CD4-positive, alpha-beta T cell treated with Interleukin-10 for 1 hour (primary cell): ENCODE data around the gene CYP4F3.
"Not testable (repeated sequence)": the region's sequence is repeated elsewhere in the genome, so short reads cannot be mapped to it uniquely, and the experiment has no call there.

Experiments
- DNase-seq: peaks from one replicate; pipeline ENCODE4 v3.0.0-alpha.2; 2020

The CYP4F3 gene, protein sequence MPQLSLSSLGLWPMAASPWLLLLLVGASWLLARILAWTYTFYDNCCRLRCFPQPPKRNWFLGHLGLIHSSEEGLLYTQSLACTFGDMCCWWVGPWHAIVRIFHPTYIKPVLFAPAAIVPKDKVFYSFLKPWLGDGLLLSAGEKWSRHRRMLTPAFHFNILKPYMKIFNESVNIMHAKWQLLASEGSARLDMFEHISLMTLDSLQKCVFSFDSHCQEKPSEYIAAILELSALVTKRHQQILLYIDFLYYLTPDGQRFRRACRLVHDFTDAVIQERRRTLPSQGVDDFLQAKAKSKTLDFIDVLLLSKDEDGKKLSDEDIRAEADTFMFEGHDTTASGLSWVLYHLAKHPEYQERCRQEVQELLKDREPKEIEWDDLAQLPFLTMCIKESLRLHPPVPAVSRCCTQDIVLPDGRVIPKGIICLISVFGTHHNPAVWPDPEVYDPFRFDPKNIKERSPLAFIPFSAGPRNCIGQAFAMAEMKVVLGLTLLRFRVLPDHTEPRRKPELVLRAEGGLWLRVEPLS

DNA sequence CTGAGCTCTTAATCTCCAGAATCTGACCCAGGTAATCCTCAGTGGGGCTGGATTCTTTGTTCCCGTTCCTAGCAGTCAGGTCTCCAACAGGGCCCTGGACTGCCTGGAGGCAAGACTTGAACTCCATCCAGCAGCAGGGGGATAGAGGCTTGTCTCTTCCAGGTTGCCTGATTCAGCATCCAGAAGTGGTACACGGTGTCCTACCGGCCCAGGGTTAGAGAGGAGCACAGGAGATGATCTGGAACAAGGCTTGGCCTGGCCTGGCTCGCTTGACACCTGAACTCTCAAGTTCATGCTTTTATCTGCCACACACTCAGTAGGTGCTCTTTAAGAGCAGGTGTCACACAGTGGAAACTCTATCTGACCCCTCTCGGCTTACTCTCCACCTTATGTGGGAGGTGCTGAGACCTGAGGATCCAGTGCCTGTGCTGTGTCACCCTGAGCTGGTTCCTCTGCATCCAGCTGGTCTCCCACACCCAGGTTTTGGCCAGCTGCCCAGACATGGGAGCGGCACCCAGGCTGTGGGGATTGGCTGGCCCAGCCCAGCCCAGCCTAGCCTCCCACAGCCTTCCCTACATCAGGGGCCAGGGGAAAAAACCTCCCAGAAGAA lies at the start of gene CYP4F3:
TSS of gene CYP4F3 (plus strand) at position 604 of the 610 bp plus-strand sequence. CDS start 519 bp downstream, outside the sequence.
- no peak for DNase-seq

DNA sequence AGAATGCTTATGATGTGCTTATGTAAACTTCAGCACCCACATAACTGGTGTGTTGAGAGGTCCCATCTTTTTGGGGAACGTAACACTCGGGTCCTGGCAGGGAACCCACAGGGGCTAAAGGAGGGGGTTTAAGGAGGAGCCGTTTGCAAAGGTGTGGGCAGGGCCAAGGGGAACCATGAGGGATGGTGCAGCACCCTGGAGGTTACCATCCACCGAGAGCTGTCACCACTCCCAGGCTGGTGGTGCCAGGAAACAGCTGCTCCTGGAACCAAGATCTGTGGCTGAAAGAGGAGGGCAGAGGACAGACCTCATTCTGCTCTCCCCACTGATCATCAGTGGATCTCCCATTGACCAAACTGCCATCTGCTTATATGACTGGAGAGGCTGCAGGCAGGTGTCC lies 48.9 kb upstream of the CYP4F3 start:
- no peak for DNase-seq

DNA sequence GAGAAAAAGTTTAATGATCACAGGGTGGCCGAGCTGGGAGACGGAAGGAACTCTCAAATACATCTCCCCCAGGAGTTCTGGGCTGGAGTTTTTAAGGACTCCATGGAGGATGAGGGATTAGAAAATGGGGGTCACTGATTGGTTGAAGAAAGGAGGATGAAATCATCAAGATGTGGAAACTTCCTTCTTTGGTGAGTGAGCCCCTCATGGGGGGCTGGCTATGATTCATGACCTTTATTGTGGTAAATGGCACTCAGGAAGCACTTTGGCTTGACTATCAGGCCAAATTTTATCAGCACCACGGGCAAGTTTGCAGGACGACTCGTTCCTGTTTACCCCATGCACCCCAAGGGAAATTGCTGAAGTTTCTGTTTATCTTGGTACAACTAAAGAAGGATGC lies 48.2 kb upstream of the CYP4F3 start:
- not testable (repeated sequence) for DNase-seq

DNA sequence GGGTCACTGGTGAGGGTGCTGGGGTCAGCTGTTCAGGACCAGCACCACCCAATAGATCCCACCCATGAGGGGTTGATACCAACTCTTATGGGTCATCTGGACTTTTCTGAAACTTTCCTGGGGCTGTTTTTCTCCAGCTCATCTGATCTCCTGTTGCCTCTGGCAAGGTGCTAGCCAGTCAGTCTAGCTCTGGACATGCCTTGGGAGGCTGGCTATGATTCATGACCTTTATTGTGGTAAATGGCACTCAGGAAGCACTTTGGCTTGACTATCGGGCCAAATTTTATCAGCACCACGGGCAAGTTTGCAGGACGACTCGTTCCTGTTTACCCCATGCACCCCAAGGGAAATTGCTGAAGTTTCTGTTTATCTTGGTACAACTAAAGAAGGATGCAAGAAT lies 46.9 kb upstream of the CYP4F3 start:
- not testable (repeated sequence) for DNase-seq

DNA sequence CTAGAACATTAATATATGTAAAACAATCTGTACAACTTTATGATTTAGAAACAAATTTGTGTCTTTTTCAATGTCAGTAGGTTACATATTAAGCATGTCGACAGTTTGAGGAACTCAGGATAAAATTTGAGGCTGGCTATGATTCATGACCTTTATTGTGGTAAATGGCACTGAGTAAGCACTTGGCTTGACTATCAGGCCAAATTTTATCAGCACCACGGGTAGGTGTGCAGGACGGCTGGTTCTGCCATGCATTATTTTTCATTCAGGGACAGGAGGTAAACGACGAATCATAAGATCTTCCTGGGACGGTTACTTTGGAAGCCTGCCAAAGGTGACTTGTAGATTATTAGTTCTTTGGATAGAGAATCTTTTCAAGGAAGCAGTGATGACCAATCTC lies 45.6 kb upstream of the CYP4F3 start:
- DNase-seq: no peak

DNA sequence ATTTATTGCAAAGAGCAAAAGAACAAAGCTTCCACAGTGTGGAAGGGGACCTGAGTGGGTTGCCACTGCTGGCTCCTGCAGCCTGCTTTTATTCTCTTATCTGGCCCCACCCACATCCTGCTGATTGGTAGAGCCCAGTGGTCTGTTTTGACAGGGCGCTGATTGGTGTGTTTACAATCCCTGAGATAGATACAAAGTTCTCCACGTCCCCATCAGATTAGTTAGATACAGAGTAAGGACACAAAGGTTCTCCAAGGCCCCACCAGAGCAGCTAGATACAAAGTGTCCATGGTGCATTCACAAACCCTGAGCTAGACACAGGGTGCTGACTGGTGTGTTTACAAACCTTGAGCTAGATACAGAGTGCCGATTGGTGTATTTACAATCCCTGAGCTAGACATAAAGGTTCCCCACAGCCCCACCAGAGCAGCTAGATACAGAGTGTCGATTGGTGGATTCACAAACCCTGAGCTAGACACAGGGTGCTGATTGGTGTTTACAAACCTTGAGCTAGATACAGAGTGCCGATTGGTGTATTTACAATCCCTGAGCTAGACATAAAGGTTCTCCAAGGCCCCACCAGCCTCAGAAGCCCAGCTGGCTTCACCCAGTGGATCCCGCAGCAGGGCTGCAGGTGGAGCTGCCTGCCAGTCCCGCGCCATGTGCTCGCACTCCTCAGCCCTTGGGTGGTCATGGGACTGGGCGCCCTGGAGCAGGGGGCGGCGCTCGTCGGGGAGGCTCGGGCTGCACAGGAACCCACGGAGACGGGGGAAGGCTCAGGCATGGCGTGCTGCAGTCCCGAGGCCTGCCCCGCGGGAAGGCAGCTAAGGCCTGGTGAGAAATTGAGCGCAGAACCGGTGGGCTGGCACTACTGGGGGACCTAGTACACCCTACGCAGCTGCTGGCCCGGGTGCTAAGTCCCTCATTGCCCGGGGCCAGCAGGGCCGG lies 32.4 kb upstream of the CYP4F3 start:
- DNase-seq: not testable (repeated sequence)

DNA sequence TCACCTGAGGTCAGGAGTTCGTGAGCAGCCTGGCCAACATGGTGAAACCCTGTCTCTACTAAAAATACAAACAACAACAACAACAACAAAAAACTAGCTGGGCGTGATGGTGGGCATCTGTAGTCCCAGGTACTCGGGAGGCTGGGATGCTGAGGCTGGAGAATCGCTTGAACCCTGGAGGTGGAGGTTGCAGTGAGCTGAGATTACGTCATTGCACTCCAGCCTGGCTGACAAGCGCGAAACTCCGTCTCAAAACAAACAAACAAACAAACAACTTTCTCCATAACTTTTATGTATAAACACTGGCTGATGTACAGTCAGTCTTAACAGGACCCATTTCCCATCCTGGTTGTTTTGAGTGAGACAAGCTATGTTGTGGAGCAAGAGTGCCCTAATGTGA lies 31.4 kb upstream of the CYP4F3 start:
- DNase-seq: no peak

DNA sequence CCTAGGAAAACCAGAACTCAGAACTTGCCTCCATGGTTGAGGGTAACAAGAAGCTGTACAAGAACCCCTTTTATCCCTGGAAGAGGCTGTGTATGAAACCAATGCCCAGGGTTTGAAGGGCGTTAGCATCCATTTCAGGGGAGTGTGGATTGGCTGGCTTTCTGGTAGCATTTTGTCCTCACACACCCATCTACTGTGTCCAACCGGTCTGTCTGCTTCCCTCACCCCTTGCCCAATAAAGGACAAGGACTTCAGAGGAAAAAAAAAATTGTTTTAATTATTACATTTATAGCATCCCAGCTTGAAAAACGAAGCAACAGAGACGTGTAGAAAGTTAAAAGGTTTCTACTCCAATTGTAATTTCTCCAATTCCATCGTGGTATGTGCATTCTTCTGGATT lies 28.4 kb upstream of the CYP4F3 start:
- no peak for DNase-seq

DNA sequence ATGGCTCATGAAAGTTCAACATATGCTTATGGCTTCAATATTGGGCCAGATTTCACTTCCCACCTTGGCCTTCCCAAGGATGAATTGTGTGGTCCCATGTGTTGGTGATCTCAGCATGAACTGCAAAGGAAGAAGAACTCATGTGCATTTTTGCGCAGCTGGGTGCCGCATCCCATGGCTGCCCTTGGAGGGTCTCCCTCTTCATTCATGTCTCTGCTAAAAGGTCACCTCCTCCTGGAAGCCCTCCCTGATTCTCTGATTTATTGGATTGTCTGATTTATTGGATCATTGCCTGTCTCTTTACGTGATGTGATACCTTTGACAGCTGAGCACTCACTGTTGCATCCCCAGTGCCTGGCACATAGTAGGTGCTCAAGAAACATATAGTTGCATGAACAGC lies 27.4 kb upstream of the CYP4F3 start:
- DNase-seq: no peak

DNA sequence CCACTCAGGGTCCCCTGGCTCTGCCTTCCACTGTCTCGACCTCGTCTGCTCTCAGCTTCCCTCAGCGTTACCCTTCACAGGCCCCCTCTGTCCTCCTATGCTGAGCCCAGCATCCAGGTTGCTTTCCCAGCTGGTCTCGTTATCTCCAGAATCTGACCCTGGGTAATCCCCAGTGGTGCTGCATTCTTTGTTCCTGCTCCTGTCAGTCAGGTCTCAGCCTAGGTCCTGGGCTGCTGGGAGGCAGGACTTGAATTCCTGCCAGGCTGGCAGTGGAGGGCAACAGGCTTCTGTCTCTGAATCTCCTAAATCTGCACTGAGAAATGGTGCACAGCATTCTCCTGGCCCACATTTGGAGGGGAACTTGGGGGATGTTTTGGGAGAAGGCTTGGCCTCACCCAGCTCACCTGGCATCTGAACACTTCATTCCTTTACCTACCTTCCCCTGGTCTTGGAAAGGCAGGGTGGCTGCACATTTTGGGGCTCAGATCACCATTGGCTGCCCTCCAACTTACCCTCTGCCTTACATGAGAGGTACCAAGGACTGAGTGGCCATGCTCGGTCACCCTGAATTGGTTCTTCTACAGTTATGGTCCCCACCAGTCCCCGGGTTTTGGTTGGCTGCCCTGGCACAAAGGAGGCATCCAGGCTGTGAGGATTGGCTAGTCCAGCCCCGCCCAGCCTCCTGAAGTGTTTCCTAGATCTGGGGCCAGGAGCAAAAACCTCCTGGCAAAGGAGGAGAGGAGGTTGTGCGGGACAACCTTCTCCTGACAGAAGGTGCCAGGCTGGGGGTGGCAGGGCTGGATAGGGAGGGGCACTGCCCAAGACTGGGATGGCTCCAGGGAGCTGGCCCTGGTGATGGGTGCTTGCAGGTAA lies 26.0 kb upstream of the CYP4F3 start, which contains the start of gene CYP4F8:
TSS of gene CYP4F8 (plus strand) at position 712 of the 873 bp plus-strand sequence. CDS start 399 bp downstream, outside the sequence.
- DNase-seq: no peak

DNA sequence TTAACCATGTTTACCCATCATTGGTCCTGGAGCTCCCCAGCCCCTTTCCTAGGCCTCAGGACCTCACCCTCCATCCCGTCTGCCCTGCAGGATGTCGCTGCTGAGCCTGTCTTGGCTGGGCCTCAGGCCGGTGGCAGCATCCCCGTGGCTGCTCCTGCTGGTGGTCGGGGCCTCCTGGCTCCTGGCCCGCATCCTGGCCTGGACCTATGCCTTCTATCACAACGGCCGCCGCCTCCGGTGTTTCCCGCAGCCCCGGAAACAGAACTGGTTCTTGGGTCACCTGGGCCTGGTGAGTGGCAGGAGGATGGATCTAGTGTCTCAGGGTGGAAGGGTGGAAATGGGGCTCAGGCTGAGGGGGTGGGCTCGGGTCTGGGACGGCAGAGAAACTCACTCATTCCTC lies 25.2 kb upstream of the CYP4F3 start:
- DNase-seq: no peak

DNA sequence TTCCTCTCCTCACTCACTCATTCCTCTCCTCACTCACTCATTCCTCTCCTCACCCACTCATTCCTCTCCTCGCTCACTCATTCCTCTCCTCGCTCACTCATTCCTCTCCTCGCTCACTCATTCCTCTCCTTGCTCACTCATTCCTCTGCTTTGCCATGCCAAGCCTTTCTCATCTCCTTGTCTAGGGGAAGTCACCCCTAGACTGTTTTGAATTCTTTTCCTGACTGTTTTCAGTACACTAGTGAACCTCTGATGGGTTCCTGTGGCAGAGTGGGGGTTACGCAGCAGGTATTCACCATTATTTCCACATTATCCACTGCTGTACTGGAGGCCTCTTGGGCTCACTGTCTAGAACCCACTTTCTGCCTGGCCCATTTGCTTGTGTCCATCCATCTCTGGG lies 24.5 kb upstream of the CYP4F3 start:
- no peak for DNase-seq

DNA sequence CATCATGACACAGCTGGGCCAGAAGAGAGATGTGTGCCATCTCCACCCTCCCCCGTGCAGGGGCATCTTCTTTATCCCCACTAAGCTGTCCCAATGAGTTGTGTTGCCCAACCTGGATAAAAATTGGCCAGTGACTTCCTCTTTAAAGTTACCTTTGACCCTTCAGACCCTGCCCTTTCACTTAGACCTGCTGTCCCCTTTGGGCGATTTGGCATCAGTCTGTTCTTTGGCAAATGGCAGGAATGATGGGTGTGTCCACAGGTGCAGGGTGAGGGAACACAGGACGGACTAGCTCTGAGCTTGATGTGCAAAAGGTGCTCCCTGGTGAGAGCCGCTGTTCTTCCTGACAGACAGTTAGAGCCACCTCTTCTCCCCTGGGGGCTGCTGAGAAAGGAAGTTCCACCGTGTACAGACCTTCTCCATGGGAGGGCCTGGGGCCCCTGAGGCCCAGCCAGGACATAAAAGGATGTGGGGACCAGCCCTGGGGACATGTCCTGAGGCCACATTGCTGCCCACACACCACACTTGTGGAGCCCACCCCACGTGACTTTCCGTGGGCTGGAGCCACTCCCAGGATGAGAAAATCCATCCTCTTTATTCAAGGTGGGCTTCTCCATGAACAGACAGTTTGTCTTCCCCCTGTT lies 23.9 kb upstream of the CYP4F3 start:
- DNase-seq: no peak

DNA sequence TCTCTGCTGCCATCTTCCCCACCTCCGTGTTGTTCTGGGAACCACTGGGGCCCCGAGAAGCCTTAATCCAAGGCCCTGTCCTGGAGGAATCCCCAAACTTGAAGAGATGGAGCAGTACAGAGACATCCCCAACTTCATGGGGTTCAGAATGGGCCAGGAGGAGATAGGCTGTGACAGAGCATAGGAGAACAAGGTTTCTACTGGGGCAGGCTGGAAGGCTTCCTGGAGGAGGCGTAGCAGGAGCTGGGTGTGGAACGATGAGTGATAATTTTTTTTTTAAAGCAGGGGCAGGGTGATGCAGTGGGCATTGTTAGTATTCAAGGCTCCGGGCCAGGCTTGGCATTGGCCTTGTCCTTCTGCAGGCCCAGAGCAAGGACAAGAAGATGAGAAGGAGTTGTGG lies 22.4 kb upstream of the CYP4F3 start:
- no peak for DNase-seq

DNA sequence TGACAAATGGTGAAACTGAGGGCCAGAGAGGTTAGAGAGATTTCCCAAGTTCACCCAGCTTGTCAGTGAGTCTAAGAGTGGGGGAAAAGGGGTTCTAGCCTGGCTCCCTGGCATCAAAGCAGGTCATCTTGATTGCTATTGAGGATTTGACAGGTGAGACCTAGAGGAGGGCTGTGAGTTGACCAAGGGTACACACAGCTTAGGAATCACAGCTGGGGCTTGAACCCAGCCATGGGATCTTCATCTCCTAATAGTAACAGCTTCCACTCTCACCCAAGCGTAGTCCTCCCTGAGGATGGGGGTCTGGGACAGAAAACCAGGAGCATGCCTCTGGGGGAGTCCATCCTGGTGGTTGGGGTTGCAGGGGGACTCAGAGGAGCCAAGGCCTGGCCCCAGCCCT lies 18.9 kb upstream of the CYP4F3 start:
- DNase-seq: no peak

DNA sequence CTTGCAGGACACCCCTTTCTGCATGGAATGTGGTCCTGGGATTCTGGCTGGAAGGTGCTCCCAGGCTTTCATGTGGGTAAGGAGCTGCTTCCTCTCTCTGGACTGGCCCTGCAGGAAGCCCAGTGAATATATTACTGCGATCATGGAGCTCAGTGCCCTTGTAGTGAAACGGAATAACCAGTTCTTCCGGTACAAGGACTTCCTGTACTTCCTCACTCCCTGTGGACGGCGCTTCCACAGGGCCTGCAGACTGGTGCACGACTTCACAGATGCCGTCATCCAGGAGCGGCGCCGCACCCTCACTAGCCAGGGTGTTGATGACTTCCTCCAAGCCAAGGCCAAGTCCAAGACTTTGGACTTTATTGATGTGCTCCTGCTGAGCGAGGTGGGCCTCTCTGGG lies 17.7 kb upstream of the CYP4F3 start:
- DNase-seq: no peak

DNA sequence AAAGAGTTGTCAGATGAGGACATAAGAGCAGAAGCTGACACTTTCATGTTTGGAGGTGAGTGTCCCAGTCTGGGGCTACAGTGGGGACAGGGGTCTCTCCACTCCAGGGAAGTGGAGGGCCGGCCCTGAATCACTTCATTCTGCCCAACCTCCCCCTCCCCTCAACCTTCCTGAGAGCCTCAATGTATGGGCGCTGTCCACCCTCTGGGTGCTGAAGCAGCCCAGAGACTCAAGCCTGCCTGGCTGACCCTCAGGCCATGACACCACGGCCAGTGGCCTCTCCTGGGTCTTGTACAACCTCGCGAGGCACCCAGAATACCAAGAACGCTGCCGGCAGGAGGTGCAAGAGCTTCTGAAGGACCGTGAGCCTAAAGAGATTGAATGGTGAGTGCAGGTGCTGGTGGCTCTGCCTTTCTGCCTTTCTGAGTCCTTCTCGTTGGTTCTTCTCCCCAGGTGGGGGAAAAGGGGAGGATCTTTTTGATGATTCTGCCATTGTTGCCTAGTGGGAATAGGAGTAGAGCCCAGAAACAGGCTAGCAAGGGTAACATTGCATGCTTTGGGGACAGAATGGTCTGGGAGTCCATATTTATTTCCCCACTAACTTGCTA lies 16.9 kb upstream of the CYP4F3 start:
- DNase-seq: no peak

DNA sequence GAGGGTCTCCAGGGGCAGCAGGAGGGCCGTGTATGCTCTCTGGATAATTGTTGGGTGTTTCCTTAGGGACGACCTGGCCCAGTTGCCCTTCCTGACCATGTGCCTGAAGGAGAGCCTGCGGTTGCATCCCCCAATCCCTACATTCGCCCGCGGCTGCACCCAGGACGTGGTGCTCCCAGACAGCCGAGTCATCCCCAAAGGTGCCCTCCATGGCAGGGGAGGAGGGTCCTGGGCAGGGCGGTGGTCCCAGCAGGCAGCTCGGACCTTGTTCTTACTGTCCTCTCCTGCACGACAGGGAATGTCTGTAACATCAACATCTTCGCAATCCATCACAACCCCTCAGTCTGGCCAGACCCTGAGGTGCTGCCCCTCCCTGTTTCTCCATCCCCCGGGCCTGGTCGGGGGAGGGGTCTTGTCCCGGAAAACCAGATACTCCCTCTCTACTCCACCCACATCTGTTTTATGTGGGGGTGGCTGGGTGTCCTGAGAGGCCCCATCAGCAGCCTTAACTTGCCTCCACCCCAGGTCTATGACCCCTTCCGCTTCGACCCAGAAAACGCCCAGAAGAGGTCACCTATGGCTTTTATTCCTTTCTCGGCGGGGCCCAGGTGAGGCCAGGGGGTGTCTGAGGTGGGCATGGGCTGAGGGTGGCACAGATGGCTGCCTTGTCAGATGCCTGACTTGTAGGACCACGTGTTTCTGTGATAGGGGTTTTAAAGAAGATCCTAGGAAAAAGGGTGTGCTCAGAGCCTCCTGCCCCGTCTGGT lies 12.3 kb upstream of the CYP4F3 start:
- no peak for DNase-seq

DNA sequence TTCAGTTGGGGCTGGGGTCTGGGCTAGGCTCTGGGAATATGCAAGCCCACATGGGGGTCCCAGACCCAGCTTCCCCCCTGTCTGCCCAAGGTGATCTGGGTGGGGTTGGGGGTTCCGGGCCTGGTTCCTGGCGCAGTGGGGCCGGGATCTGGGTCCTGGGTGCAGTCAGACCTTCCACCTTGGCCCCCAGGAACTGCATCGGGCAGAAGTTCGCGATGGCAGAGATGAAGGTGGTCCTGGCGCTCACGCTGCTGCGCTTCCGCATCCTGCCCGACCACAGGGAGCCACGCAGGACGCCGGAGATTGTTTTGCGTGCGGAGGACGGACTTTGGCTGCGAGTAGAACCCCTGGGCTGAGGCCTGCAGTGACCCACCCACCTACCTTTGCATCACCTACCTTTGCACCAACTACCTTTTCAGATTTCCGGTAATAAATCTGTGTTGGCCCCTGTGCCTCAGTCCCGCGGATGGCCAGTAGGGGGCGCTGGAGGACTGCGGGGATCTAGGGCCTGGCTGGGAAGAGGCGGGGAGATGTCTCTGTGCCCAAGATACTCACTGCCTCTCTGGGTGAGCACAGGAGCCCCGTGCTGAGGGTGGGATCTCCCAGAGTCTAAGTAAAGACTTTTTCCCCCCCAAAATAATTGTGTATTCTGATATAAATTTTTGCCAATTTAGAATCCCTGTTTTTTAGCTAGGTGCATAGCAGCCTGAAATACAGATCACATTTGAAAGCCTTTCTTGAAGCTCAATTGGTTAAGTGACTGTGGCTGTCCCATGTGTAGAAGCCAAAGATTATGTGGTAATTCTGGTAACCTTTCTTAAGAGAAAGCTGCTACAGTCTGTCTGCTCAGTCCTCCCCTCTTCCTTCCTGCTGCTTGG lies 11.5 kb upstream of the CYP4F3 start:
- DNase-seq: peak; percentile 86
